CD4-positive, alpha-beta T cell treated with Interferon gamma for 1 hour (primary cell): ENCODE measurements around the gene FBXO5.
A peak's percentile ranks its signal among the peaks of the same experiment; 100 is the strongest.
"Not testable (repeated sequence)": the region's sequence is repeated elsewhere in the genome, so short reads cannot be mapped to it uniquely, and the experiment has no call there.

ENCODE experiments used
- DNase-seq: peaks from one replicate; pipeline ENCODE4 v3.0.0-alpha.2; 2020

The FBXO5 gene

GRCh38 chr6:152985300-152985699 lies 2.5 kb upstream of the FBXO5 start:
- DNase-seq: not testable (repeated sequence)

GRCh38 chr6:152984513-152984872 lies 1.7 kb upstream of the FBXO5 start:
- DNase-seq: no peak

GRCh38 chr6:152983637-152984512 lies 1.0 kb upstream of the FBXO5 start:
- DNase-seq: peak; percentile 64

GRCh38 chr6:152981989-152982903 lies 595 bp downstream of the FBXO5 start:
- no peak for DNase-seq

GRCh38 chr6:152981219-152981618 lies 1.6 kb downstream of the FBXO5 start:
- DNase-seq: no peak

GRCh38 chr6:152980656-152981055 lies 2.2 kb downstream of the FBXO5 start:
- DNase-seq: no peak

GRCh38 chr6:152979116-152979515 lies 3.7 kb downstream of the FBXO5 start:
- DNase-seq: no peak

GRCh38 chr6:152978058-152978457 lies 4.8 kb downstream of the FBXO5 start:
- no peak for DNase-seq

- no peak for DNase-seq
Measured at GRCh38 chr6:152977556-152977955, 5.3 kb downstream of the FBXO5 start.

- no peak for DNase-seq
Measured at GRCh38 chr6:152976749-152977148, 6.1 kb downstream of the FBXO5 start.

- no peak for DNase-seq
Measured at GRCh38 chr6:152975204-152975915, 7.5 kb downstream of the FBXO5 start.

GRCh38 chr6:152973916-152974315 lies 8.9 kb downstream of the FBXO5 start:
- no peak for DNase-seq

- no peak for DNase-seq
Measured at GRCh38 chr6:152969688-152970418, 13.0 kb downstream of the FBXO5 start.

GRCh38 chr6:152966168-152966894 lies 16.5 kb downstream of the FBXO5 start:
- DNase-seq: not testable (repeated sequence)

- DNase-seq: no peak
Measured at GRCh38 chr6:152959333-152959732, 23.5 kb downstream of the FBXO5 start.

GRCh38 chr6:152957796-152958195 lies 25.0 kb downstream of the FBXO5 start:
- DNase-seq: no peak

GRCh38 chr6:152954443-152954842 lies 28.4 kb downstream of the FBXO5 start:
- no peak for DNase-seq

GRCh38 chr6:152952866-152953509 lies 29.9 kb downstream of the FBXO5 start:
- no peak for DNase-seq

GRCh38 chr6:152952045-152952444 lies 30.8 kb downstream of the FBXO5 start:
- DNase-seq: no peak

GRCh38 chr6:152950240-152950639 lies 32.6 kb downstream of the FBXO5 start:
- no peak for DNase-seq

- DNase-seq: no peak
Measured at GRCh38 chr6:152948150-152948768, 34.6 kb downstream of the FBXO5 start.
